ENCODE data around the gene PPARD. TPM values are rescaled to one million over a fixed set of nuclear protein-coding genes. Genes with fewer than 3 reads are reported as not detected.

Gene PPARD
- total RNA-seq, 2 experiments from 2014 or later, result 6.1 to 11.9 TPM

- no peak overlapping the region for H2AFZ ChIP-seq (ENCODE audit: low read length)
- DNase-seq (ENCODE audit: low spot score), result no peak
- ChIA-PET CTCF (ENCODE audit: unreplicated experiment) (no interaction called here), POLR2A (interaction anchor here (0.5 kb wide), 1 partner anchor 96 kb away, joined by 6 read pairs; no protein-coding TSS in a partner anchor)
- intact Hi-C loops (cut with micrococcal nuclease; ENCODE audit: unreplicated experiment), result no loop called here
- peaks cover 83% of the 10 kb centered on the region for H3K36me3 ChIP-seq (ENCODE audit: insufficient read depth, low read length)
- no peaks in the 10 kb centered on the region for H4K20me1 ChIP-seq (ENCODE audit: insufficient read depth, low read length)
- H3K79me2 ChIP-seq (ENCODE audit: insufficient read depth, low read depth, low read length), result no peaks in the 10 kb centered on the region
- no TSS peak for BruUV-seq (replicated peaks)
- H3K4me1 ChIP-seq (ENCODE audit: insufficient read depth, low read length, poor library complexity, severe bottlenecking), result peaks cover 7% of the 10 kb centered on the region
- H3K9me2 ChIP-seq (ENCODE audit: insufficient read depth, low read length), result no peaks in the 10 kb centered on the region
- no peak overlapping the region for H3K27ac ChIP-seq (ENCODE audit: low read depth, low read length, poor library complexity, severe bottlenecking)
- no peak overlapping the region for H3K4me3 ChIP-seq (ENCODE audit: low read depth, low read length, poor library complexity, severe bottlenecking)
- H3K4me2 ChIP-seq (ENCODE audit: low read length), result no peak overlapping the region
- TF ChIP-seq CTCF (conservative IDR thresholded peaks at IDR 0.05; ENCODE audit: low read length), result no peak
- TF ChIP-seq EZH2phosphoT487 (IDR thresholded peaks at IDR 0.05; ENCODE audit: borderline replicate concordance, low read depth, low read length), result no peak
- H3K9me3 ChIP-seq (ENCODE audit: low read length), result no peaks in the 10 kb centered on the region
Measured at GRCh38 chr6:35461270-35461669, 118.9 kb downstream of the PPARD start.

- Histone ChIP-seq H3K79me2 (ENCODE audit: insufficient read depth, low read depth, low read length) (peaks cover 1% of the 10 kb centered on the region), H3K4me1 (ENCODE audit: insufficient read depth, low read length, poor library complexity, severe bottlenecking) (peaks cover 8% of the 10 kb centered on the region), H3K9me2 (ENCODE audit: insufficient read depth, low read length) (no peaks in the 10 kb centered on the region), H3K4me3 (ENCODE audit: low read depth, low read length, poor library complexity, severe bottlenecking) (no peak overlapping the region), H3K36me3 (ENCODE audit: insufficient read depth, low read length) (peaks cover 82% of the 10 kb centered on the region), H2AFZ (ENCODE audit: low read length) (no peak overlapping the region), H3K4me2 (ENCODE audit: low read length) (no peak overlapping the region), H3K9me3 (ENCODE audit: low read length) (no peaks in the 10 kb centered on the region), H3K27ac (ENCODE audit: low read depth, low read length, poor library complexity, severe bottlenecking) (no peak overlapping the region), H4K20me1 (ENCODE audit: insufficient read depth, low read length) (no peaks in the 10 kb centered on the region)
- no peak for DNase-seq (ENCODE audit: low spot score)
- POLR2A ChIA-PET, result interaction anchor here (0.5 to 0.8 kb wide), 2 partner anchors 12 to 155 kb away, joined by 3 read pairs; no protein-coding TSS in a partner anchor
- intact Hi-C loops (cut with micrococcal nuclease; ENCODE audit: unreplicated experiment), result no loop called here
- TF ChIP-seq EZH2phosphoT487 (IDR thresholded peaks at IDR 0.05; ENCODE audit: borderline replicate concordance, low read depth, low read length), result no peak
- no peak for TF ChIP-seq CTCF (conservative IDR thresholded peaks at IDR 0.05; ENCODE audit: low read length)
- CTCF ChIA-PET (ENCODE audit: unreplicated experiment), result interaction anchor here (0.6 kb wide), 1 partner anchor 658 kb away, joined by 4 read pairs; no protein-coding TSS in a partner anchor
- BruUV-seq (replicated peaks), result no TSS peak
Measured at GRCh38 chr6:35463292-35463691, 120.9 kb downstream of the PPARD start.

- H4K20me1 ChIP-seq (ENCODE audit: insufficient read depth, low read length), result peaks cover 14% of the 10 kb centered on the region
- peaks cover 17% of the 10 kb centered on the region for H3K4me1 ChIP-seq (ENCODE audit: insufficient read depth, low read length, poor library complexity, severe bottlenecking)
- H3K9me3 ChIP-seq (ENCODE audit: low read length), result no peaks in the 10 kb centered on the region
- H3K9me2 ChIP-seq (ENCODE audit: insufficient read depth, low read length), result no peaks in the 10 kb centered on the region
- no peak overlapping the region for H3K27ac ChIP-seq (ENCODE audit: low read depth, low read length, poor library complexity, severe bottlenecking)
- no peak for TF ChIP-seq EZH2phosphoT487 (IDR thresholded peaks at IDR 0.05; ENCODE audit: borderline replicate concordance, low read depth, low read length)
- no peak for TF ChIP-seq CTCF (conservative IDR thresholded peaks at IDR 0.05; ENCODE audit: low read length)
- H3K36me3 ChIP-seq (ENCODE audit: insufficient read depth, low read length), result peaks cover 83% of the 10 kb centered on the region
- intact Hi-C loops (cut with micrococcal nuclease; ENCODE audit: unreplicated experiment), result no loop called here
- peaks cover 25% of the 10 kb centered on the region for H3K79me2 ChIP-seq (ENCODE audit: insufficient read depth, low read depth, low read length)
- H2AFZ ChIP-seq (ENCODE audit: low read length), result no peak overlapping the region
- no peak overlapping the region for H3K4me2 ChIP-seq (ENCODE audit: low read length)
- DNase-seq (ENCODE audit: low spot score), result no peak
- ChIA-PET POLR2A (no interaction called here), CTCF (ENCODE audit: unreplicated experiment) (no interaction called here)
- no TSS peak for BruUV-seq (replicated peaks)
- H3K4me3 ChIP-seq (ENCODE audit: low read depth, low read length, poor library complexity, severe bottlenecking), result no peak overlapping the region
Measured at GRCh38 chr6:35465646-35466045, 123.3 kb downstream of the PPARD start.

Measured in OCI-LY7 (cell line).